Left colon (tissue), 2 donors: ENCODE data around the gene FAAP20. TPM values are rescaled to one million over a fixed set of nuclear protein-coding genes. Genes with fewer than 3 reads are reported as not detected.
A peak's percentile ranks its signal among the peaks of the same experiment; 100 is the strongest.

Experiments used
- ATAC-seq: fragments of 200-7000 bp; cut with Tn5 transposase; one replicate; pipeline ENCODE4 v1.9.1; 2020; ENCODE audit warnings: mild to moderate bottlenecking, moderate library complexity
- DNase-seq, 2 donors: peaks; one replicate each; pipeline ENCODE4 v3.0.0-alpha.2; 2020
- intact Hi-C, 2 donors: fragments of 100-400 bp; cut with DNase I in 1 of 2; cut with micrococcal nuclease in 1 of 2; formaldehyde crosslinking; loops; one replicate each; pipeline versions ENCODE4 v1.11.2 to v1.14.0; 2022; cut with DNase I, micrococcal nuclease
- total RNA-seq, 2 donors: library from RNA; stranded (reverse); fragmentation: NEBNext Ultra II Directional; extraction: Animal tissue kit (Norgen Biotek cat#: 25700); gene quantifications; one replicate each; pipeline ENCODE4 v1.2.1, GENCODE V29; 2021
- donor health status: DM: no; HTN: no; CAD: no.
- donor health status: DM: yes; HTN: yes; CAD: no.

Gene FAAP20
- total RNA-seq, 2 donors from 2014 or later, result 28.5 to 32.6 TPM

GRCh38 chr1:2200308-2200943 lies 5.9 kb upstream of the FAAP20 start:
- ATAC-seq (no peak), DNase-seq (no peak)
- intact Hi-C loops, result no loop called here

DNA sequence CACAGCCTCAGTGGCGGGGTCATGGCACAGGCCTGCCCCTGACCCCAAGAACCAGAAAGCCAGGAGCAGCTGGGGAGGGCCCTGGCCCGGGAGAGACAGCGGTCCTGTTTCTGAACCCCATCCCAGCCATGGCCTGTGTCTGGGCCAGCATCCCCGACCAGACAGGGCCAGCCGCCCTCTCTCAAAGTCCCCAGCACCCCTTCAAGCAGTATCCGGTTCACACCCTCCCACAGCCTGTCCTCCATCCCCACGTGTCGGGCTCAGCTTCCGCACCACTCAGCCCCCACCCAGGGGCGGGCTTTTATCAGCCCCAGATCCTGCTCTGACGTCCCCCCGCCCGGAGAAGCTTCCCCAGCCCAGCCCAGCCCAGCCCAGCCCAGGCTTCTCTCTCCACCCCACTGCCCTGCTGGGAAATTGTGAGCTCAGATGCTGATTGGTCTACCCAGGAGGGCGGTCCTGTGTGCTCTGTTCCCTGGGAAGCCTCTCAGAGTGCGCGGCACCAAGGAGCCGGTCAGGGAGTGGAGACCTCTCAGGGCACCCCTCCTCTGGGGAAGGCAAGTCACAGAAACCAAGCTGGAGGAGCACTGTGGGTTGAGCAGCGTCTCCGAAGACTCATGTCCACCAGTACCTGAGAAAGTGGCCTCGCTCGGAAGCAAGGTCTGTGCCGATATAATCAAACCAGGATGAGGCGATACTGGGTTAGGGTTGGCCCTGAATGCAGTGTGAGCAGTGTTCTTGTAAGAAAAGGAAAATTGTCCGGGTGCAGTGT lies 4.7 kb upstream of the FAAP20 start:
- DNase-seq (peak; percentile 91 to 96), ATAC-seq (peak; percentile 75)
- intact Hi-C loops, result loop anchor here (5.0 kb wide), 1 partner anchor 183 kb away; no protein-coding TSS in a partner anchor

DNA sequence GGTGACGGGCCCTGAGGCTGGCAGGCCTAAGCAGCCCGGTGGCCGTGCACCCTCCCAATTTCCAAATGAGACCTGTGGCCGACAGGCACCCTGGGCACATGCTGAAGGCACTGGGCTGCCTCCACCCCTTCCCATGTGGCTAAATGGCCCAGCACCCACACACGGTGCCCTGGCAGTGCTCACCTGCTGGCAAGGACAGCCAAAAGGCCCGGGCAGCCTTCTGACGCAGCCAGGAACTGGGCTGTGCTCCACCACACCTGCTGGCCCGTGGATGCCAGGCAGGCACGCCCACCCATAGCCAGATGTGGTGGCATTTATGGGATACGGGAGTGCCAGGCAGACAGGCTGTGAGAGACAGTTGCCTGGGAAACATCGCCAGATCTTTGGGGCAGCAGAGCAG lies 4.0 kb upstream of the FAAP20 start:
- peak; percentile 72 to 85 for DNase-seq

GRCh38 chr1:2197707-2198165 lies 3.2 kb upstream of the FAAP20 start:
- ATAC-seq, result no peak
- DNase-seq, result no peak
- intact Hi-C loops, result loop anchor here (5.0 kb wide), 1 partner anchor 185 kb away; no protein-coding TSS in a partner anchor

More for the DNA sequence above, 4.0 kb upstream of the FAAP20 start:
- intact Hi-C loops, result loop anchor here (5.0 kb wide), 1 partner anchor 184 kb away; no protein-coding TSS in a partner anchor
- ATAC-seq, result peak; percentile 35

GRCh38 chr1:2196901-2197638 lies 2.5 kb upstream of the FAAP20 start:
- ATAC-seq, result no peak
- intact Hi-C loops, result loop anchor here (5.0 kb wide), 1 partner anchor 185 kb away; no protein-coding TSS in a partner anchor
- DNase-seq, result no peak

- intact Hi-C loops, result loop anchor here (5.0 kb wide), 1 partner anchor 187 kb away; no protein-coding TSS in a partner anchor
- DNase-seq (no peak), ATAC-seq (no peak)
These were observed 1.2 kb upstream of the FAAP20 start for GRCh38 chr1:2195785-2196184.

GRCh38 chr1:2194898-2195673 lies 514 bp upstream of the FAAP20 start:
- peak; percentile 67 for ATAC-seq
- intact Hi-C loops, result loop anchor here (5.0 kb wide), 1 partner anchor 187 kb away; no protein-coding TSS in a partner anchor
- DNase-seq, result peak; percentile 92 to 93

DNA sequence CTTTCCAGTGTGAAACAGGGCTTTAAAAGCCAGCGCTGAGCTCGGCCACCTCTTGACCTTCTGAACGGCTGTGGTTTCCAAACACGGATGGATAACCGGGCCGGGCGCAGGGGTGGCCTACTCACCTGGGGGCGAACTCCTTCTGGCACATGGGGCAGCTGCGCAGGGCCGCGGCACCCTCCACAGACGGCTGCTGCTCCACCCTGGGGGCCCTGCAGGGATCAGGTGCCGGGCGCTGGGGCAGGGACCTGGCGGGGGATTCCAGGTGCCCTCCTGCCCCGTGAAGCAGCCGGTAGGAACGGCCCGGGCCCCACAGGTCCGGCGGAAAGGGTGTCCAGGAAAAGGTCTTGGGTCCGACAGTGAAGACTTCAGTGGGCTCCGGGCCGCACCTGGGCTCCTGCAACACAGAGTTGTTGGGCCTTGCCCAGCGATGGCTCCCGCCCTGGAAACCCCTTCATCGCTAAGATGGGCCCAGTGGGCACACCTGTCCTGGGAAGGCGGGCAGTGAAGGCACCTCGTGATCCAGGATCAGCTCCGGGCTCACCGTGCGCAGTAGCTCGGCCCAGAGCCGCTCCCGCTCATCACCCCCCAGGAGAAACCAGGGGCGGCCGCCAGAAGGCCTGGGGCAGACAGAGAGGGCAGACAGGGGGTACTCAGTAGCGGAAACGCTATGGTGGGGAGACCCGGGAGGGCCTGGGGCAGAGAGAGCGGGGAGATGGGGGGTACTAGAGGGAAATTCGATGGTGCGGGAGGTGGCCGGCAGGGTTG lies 874 bp downstream of the FAAP20 start:
- intact Hi-C loops, result no loop called here
- DNase-seq, result peak in 1 of 2 donors; percentile 54
- ATAC-seq, result no peak

DNA sequence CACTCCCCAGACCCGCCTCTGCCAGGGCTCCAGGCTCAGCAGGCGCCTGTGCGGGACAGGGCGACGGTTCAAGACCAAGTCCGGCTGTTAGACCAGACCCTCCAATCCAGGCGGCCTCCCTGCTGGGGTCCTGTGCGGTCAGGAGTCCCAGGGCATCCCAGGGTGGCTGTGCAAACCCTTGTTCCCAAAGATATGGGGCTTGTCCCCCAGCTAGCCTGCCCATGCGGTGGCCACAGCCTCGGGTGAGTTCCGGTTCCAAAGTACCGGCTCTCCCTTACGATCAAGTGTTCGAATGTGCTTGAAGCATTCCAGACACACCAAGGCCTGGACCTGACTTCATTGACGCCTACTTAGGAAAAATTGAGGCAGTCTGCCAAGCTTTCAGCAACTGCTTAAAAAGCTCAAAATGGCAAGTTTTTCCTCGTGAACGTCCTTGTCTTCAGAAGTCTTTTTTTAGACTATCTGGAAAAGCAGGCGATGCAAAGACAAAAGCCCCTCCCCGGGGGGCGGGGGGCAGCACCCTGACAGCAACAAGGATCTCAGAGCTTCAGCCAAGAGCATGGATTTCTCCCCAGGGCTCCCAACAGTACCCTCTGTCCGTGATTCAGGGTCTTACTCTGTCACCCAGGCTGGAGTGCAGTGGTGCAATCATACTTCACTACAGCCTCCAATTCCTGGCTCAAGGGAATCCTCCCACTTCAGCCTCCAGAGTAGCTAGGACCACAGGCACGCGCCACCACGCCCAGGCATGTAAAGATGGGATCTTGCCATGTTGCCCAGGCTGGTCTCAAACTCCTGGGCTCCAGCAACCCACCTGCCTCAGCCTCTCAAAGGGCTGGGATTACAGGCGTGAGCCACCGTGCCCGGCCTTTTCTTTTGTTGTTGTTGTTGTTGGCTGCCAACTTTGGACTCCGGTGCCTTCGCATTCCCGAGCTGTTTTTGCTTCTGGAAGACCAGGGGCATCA lies 2.3 kb downstream of the FAAP20 start:
- ATAC-seq (no peak), DNase-seq (no peak)
- intact Hi-C loops, result no loop called here

DNA sequence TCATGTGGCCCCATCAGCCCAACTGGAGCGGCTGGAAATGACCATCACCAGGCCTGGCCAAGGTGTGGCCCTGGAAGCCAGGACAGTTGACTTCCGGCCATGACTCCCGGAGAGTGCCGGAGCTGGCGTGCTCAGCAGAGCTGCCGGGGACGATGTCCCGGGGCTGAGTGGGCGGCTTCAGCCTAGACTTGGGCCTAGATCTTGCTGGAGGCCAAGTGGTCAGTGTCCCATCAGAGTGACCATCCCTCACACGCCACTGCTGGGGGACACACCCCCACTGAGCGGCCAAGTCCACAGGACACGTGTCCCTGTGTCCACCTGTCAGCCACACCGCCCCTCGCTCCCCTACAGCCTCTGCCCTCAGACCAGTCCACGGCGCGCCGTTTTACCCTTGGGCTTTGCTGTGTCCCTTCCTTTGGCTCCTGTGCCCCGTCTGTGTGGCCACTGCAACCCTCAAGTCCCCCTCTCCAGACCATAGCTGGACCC lies 4.0 kb downstream of the FAAP20 start:
- DNase-seq (no peak), ATAC-seq (no peak)
- intact Hi-C loops, result no loop called here

DNA sequence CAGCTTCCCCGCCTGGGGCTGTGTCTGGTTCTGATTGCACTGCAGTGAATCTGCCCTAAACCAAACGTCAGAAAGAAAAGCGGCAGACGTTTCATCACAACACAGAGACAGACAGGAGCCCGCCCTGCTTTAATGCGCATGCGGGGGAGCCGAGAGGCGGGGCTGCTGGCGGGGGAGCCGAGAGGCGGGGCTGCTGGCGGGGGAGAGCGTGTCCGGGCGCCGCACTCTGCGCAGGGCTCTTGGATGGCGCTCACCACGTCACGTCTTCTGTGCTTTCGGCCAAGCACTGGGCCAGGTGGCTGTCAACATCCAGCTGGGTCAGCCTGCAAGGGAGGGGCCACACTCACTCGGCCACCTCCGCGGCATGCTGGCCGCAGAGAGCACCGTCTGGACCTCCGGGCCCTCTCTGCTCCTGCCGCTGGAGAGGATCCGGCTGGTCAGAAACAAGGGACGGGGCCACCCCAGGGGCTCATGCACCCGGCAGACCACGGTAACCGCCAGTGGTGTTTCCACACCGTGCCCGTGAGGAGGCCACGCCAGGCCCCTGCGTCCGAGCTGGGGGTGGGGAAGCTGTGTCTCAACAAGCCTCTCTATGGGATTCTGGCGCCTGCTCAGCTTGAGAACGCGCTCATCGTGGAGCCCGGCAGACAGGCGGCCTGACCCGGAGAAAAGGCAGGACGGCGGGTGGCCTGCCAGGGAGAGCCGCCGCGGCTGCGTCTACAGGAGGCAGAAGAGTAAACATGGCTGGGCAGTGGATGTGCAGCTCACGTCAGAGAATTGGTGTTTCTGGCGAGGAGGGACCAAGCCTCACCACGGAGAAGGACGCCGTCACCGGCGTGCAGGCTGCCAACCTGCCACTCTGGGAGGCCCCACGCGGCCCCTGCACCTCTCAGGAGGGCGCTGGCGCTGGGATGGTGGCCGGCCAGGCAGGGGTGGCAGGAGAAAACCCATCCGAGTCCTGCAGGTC lies 4.8 kb downstream of the FAAP20 start:
- peak; percentile 87 for ATAC-seq
- DNase-seq, result peak; percentile 94
- intact Hi-C loops, result no loop called here

GRCh38 chr1:2188336-2188735 lies 6.2 kb downstream of the FAAP20 start:
- DNase-seq (no peak), ATAC-seq (no peak)
- intact Hi-C loops, result no loop called here

GRCh38 chr1:2187619-2188018 lies 7.0 kb downstream of the FAAP20 start:
- ATAC-seq, result peak; percentile 28
- intact Hi-C loops, result no loop called here
- no peak for DNase-seq

- intact Hi-C loops, result no loop called here
- no peak for DNase-seq
- no peak for ATAC-seq
These were observed 7.7 kb downstream of the FAAP20 start for GRCh38 chr1:2186901-2187300.
